ENCODE data around the gene DCAF6.
A peak's percentile ranks its signal among the peaks of the same experiment; 100 is the strongest.

- TF ChIP-seq EGR1 (IDR thresholded peaks at IDR 0.05; ENCODE audit: low read depth in 2 of 2) (no peak), NR2F2 (IDR thresholded peaks at IDR 0.05) (no peak), MAX (IDR thresholded peaks at IDR 0.05) (peak; percentile 90), CTCF (IDR thresholded peaks at IDR 0.05; ENCODE audit: low read depth, low read length, missing input control) (no peak), ATF3 (IDR thresholded peaks at IDR 0.05) (no peak), RAD21 (IDR thresholded peaks at IDR 0.05) (no peak), REST (IDR thresholded peaks at IDR 0.05) (peak; percentile 72)
Measured at GRCh38 chr1:167912294-167912693, 24.2 kb upstream of the DCAF6 start.
